AG09319 (cell line): ENCODE measurements around the gene CFDP1.

Experiments used
- DNase-seq: peaks from one replicate; pipeline ENCODE4 v3.0.0-alpha.2; 2010; ENCODE audit warnings: low read depth; ENCODE audit errors: extremely low read depth
- CTCF ChIP-seq: IDR thresholded peaks from 2 replicates; pipeline ENCODE4 v1.5.1; 2011; ENCODE audit warnings: low read depth, mild to moderate bottlenecking, inconsistent platforms, low read length, moderate library complexity

CFDP1 gene

GRCh38 chr16:75320435-75320834 lies 112.9 kb downstream of the CFDP1 start:
- no peak for TF ChIP-seq CTCF
- DNase-seq: no peak

GRCh38 chr16:75319513-75320411 lies 113.5 kb downstream of the CFDP1 start:
- TF ChIP-seq CTCF: no peak; the same call in 1 of the 2 replicates
- peak; percentile 62 for DNase-seq

- DNase-seq: no peak
- no peak for TF ChIP-seq CTCF
These were observed 114.6 kb downstream of the CFDP1 start for GRCh38 chr16:75318737-75319136.

GRCh38 chr16:75317532-75317931 lies 115.8 kb downstream of the CFDP1 start:
- TF ChIP-seq CTCF: no peak

GRCh38 chr16:75317101-75317522 lies 116.2 kb downstream of the CFDP1 start:
- no peak for TF ChIP-seq CTCF
- DNase-seq: no peak

More at GRCh38 chr16:75317532-75317931, 115.8 kb downstream of the CFDP1 start:
- DNase-seq: no peak

- DNase-seq: no peak
- no peak for TF ChIP-seq CTCF
These were observed 117.6 kb downstream of the CFDP1 start for GRCh38 chr16:75315539-75316306.

GRCh38 chr16:75312875-75313274 lies 120.4 kb downstream of the CFDP1 start:
- no peak for DNase-seq
- no peak for TF ChIP-seq CTCF
